ENCODE results near the gene ARHGAP15.

The ARHGAP15 gene

DNA sequence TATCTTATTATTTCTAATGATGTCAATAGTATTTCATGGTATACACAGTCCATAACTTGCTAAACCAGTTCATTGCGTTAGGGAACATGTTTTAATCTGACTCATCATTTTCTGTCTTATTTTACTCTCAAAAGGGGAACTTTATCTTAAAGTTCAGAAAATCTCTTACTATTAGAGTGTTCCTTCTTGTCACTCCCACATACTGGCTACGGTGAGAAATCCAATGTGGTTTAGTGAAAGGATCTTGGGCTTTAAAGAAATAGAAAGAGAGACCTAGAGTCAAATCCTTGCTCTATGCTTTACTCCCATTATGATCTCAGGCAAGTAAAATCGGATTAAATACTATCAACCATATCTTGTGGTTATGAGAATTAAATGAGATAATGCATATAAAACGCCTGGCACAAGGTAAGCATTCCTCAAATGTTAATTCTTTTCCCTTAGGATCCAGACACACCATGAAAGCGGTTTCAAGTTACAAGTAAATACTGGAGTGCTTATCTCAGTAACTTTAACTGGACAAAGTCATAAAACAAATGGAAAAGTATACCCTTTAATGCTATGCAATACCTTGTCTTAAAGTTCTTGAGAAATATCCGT lies 576.0 kb downstream of the ARHGAP15 start:
- no peak for DNase-seq (ENCODE audit: low read depth in 2 of 3, low spot score in 1 of 3)

GRCh38 chr2:143706354-143706753 lies 577.1 kb downstream of the ARHGAP15 start:
- DNase-seq (ENCODE audit: low read depth in 2 of 3, low spot score in 1 of 3): no peak

DNA sequence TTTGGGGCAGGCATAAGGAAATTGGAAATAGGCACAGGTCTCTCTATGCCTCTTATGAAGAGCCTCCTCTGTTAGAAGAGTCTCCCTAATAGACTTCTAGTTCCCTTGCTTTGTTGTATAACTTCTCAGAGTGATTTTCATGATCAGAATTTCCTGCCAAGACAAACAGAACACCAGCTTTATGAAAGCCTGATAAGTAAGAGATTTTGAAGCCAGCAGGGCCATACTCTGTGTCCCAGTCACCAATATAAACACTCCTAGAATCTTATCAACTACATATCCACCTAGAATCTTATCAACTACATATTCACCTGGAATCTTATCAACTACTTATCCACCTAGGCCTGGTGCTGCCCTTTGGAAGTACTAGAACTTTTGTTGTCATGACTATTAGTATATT lies 579.5 kb downstream of the ARHGAP15 start:
- DNase-seq (ENCODE audit: low read depth in 2 of 3, low spot score in 1 of 3): no peak

- DNase-seq (ENCODE audit: low read depth in 2 of 3, low spot score in 1 of 3): no peak
Observed at GRCh38 chr2:143710196-143710595, 581.0 kb downstream of the ARHGAP15 start.

- DNase-seq (ENCODE audit: low read depth in 2 of 3, low spot score in 1 of 3): no peak
Observed at GRCh38 chr2:143710879-143711278, 581.7 kb downstream of the ARHGAP15 start.

GRCh38 chr2:143716522-143716921 lies 587.3 kb downstream of the ARHGAP15 start:
- DNase-seq (ENCODE audit: low read depth in 2 of 3, low spot score in 1 of 3): no peak

GRCh38 chr2:143717053-143717452 lies 587.8 kb downstream of the ARHGAP15 start:
- DNase-seq (ENCODE audit: low read depth in 2 of 3, low spot score in 1 of 3): no peak

DNA sequence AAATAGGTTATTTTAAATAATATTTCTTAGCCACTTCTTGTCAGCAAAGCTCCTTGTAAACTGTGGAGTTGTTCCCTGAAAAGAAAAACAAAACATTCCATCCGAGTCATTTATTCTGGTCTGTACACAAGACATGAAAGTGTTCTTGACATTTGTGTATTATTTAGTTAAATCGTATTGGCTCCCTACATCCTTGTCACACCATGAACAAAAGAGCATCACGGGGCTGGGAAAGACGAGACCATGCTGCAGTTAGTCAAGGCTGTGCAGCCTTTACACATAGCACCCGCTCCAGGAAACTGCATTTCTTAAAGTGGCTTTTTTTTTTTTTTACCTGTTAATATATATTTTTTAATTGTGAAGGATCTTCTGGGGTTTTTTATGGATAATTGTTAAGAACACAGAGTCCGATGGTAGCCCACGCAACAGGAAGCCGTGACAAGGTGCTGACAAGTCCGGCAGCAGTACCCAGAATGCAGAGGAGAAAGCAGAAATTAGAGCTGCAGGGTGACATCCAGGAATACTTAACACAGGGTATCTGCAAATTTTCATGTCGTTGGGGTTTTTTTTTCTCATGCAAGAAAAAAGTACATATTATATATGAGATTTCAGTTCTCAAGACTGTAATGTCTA lies 588.4 kb downstream of the ARHGAP15 start:
- no peak for DNase-seq (ENCODE audit: low read depth in 2 of 3, low spot score in 1 of 3)

DNA sequence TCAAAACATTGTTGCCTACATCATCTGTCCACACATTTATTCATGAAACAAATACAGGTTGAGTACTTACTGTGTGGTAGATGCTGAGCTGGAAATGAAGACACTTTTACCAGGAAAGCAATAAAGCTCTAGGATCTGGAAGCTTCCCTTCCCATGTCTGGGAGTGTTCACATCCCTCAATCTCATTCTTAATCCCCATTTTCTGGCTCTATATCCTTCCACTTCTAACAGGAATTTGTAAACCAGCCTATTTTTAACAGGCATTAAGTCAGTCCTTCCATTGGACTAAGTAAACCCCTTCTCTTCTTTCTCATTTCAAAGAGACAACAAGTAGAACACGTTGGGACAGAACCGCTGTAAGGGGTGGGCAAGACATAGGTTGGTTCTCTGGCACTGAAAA lies 589.5 kb downstream of the ARHGAP15 start:
- DNase-seq (ENCODE audit: low read depth in 2 of 3, low spot score in 1 of 3): no peak

DNA sequence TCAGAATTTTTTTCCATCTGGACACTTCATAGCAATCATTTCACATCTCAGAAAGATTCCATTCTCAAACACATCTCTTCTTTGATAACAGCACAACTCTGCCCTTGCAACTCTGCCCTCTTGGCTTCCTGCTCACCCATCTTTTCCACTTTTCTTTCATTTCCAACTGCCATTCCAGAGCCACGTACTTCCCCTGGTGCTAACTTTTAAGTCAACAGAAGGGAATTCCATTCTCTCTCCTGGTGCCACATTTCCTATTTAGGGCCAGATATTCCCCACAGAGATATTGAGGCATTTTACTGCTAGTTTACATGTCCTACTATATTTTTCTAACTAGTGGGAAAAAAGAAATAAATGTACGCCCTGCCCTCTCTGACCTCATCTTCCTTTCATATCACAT lies 590.2 kb downstream of the ARHGAP15 start:
- DNase-seq (ENCODE audit: low read depth in 2 of 3, low spot score in 1 of 3): no peak

GRCh38 chr2:143720095-143720664 lies 591.0 kb downstream of the ARHGAP15 start:
- DNase-seq (ENCODE audit: low read depth in 2 of 3, low spot score in 1 of 3): no peak

DNA sequence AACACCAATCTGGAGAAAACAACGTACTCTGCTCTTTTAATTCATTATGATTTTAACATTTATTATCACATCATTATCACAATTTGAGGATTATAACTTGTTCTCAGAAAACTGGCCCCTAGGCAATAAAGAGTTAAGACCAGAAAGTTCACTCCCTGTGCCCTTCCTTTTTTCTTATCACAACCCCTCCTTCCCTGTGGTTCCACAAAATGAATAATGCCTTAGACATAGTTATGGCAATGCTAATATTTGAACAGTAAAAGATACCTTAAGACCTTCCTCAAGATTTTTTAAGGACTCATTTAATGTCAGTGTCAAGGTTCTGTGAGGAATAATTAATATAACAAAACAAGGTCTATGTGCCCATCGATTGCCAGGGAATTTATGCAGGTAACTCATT lies 596.2 kb downstream of the ARHGAP15 start:
- DNase-seq (ENCODE audit: low read depth in 2 of 3, low spot score in 1 of 3): no peak

DNA sequence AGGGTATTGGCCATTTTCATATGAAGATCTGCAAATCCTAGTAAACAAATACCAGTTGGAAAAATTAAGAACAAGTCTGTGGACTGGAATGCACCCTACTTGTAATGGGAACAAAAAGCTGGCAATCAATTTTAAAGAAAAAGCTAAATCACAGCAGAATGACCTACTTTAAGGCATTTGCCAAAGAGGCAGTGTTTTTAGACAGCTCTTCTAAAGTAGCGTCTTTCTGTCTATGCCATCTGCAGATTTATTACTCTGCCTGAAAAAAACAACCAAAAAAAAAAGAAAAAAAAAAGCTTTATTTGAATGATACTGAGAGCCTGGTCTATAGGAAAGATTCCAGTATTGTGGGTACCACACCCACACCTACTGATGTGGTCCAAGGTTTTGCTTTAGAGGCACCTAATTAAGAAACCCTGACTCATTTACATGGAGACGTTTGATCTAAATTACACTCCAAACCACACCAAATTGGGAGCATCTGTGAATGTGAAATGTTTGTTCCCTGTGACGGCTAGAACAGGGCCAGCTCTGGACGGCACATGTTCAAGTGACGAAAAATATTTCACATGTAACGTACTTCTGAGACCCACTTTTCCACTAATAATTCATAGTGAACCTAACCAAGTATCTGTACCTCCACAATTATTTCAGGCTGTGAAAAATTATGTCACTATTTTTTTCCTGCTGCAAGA lies 597.1 kb downstream of the ARHGAP15 start:
- DNase-seq (ENCODE audit: low read depth in 2 of 3, low spot score in 1 of 3): no peak

DNA sequence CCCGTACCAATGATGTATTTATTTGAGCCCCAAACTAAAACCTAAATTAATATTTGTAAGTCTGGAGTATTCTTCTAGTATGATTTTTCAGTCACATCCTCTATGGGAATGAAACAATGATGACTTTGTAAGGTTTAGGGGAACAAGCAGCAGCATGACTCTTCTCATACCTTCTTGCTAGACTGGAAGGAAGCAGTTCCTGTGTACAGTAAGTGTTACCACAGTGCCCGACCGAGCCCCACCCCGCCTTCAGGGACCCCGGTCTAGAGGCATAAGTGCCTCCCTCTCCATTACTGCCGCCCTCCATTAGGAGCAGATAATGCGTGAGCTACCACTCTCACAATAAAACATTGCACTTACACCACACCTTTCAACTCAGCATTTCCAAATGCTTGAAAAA lies 599.3 kb downstream of the ARHGAP15 start:
- DNase-seq (ENCODE audit: low read depth in 2 of 3, low spot score in 1 of 3): no peak

GRCh38 chr2:143729296-143729814 lies 600.1 kb downstream of the ARHGAP15 start:
- DNase-seq (ENCODE audit: low read depth in 2 of 3, low spot score in 1 of 3): no peak

DNA sequence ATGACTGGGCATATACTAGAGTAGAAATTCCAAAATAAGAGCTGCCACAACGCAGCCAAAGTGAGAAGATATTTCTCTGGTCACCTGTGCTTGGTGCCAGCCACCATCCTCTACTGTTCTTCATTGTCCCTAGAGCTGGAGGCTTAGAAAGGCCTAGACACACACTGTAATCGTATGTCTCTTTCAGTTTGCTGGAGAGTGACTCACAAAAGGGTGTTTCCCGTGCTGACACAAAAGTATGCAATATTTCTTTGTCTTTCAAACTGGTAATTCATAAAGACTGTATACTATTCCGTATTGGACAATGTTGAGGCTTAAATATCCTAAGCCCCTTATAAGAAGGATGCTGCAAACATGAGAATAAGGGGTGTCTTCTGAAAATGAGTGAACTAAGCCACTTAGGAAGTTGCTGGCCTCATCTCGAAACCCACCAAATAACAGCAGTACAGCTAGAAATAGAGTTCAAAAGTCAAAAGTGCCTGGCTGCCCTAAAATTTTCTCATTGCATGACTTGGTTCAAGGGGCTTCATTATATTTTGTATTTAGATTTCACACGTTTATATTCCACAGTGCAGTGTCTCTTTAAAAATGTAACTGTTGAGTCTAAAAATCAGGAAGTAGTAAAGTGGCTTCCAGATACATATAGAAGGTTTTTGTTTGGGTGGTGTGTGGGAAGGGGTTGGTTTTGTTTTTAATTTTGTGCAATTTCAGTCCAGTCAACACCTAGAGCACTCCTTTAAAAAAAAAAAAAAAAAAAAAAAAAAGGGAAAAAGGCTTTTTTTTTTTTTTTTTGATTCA lies 601.1 kb downstream of the ARHGAP15 start:
- peak in 1 of 3 donors; percentile 22 for DNase-seq (ENCODE audit: low read depth in 2 of 3, low spot score in 1 of 3)

DNA sequence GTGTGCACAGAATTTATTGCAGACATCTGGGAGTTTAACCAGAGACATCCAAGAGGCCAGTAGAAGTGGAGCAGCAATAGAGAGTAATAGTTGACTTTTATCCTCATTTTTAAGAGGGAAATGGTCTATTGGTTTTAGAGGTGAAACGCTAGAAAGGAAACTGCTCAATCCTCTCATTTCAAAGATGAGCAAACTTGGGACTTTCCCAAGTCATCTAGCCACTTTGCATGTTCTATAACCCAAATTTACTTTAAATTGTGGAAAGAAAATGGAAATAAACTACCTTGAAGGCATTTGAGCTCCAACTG lies 601.7 kb downstream of the ARHGAP15 start:
- DNase-seq (ENCODE audit: low read depth in 2 of 3, low spot score in 1 of 3): no peak

- DNase-seq (ENCODE audit: low read depth in 2 of 3, low spot score in 1 of 3): no peak
Observed at GRCh38 chr2:143732076-143732475, 602.9 kb downstream of the ARHGAP15 start.

GRCh38 chr2:143732871-143733270 lies 603.7 kb downstream of the ARHGAP15 start:
- DNase-seq (ENCODE audit: low read depth in 2 of 3, low spot score in 1 of 3): no peak

DNA sequence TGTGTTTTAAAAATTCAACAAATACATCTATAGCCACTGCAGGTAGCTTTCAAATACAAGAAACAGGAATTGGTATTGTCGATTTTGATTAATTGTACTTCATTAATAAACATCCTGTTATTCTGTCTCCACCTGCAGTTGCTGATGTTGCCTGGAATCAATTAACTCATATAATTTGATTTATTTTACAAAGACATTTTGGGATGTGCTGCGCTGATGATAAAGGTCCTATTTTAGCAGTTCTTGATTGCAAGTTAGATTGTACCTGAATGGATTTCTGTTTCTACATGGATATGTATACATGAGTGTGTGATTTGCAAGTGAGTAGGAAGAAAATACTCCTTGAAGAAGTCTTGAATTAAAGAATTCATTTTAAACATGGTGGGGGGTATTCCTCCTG lies 605.3 kb downstream of the ARHGAP15 start:
- DNase-seq (ENCODE audit: low read depth in 2 of 3, low spot score in 1 of 3): no peak

DNA sequence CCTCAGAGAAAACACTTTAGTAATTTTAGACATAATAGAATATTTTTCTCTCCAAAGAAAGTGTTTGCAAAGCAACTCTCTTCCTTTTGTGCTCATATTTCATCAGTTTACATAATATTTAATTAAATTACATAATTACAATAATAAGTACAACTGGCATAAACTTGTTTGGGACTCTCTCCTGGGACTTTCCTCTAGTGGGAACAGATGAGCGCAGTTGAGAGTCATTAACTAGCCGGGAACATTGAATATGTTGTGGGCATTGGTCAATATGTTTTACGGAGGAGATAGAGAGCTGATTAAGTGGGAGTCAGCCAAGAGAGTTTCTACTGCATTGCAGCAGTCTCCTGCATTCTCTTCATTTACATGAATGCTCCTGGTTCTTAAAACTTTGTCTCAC lies 607.7 kb downstream of the ARHGAP15 start:
- no peak for DNase-seq (ENCODE audit: low read depth in 2 of 3, low spot score in 1 of 3)

All from stimulated activated CD4-positive, alpha-beta T cell treated with anti-CD3 and anti-CD28 coated beads, Interleukin-12 subunit alpha, Interleukin-12 subunit beta, amount 100 ng/mL, for 48 hours (primary cell).